Epithelial cell of esophagus (primary cell): ENCODE data around the gene NTN1.

Experiments
- DNase-seq: peaks from one replicate; pipeline ENCODE4 v3.0.0; 2010; ENCODE audit warnings: low read depth
- H3K4me3 ChIP-seq: 2 replicates; pipeline ENCODE4 v1.5.1; 2011; ENCODE audit warnings: mild to moderate bottlenecking, low read length, control low read depth
- TF ChIP-seq, protein P1 (sequence below): IDR thresholded peaks from 2 replicates; pipeline ENCODE4 v1.5.1; 2011; ENCODE audit warnings: low read depth, mild to moderate bottlenecking, low read length, control low read depth, inconsistent platforms; ENCODE audit not compliant: insufficient read depth; ENCODE audit errors: missing control alignments

NTN1 gene

GRCh38 chr17:9240659-9241370 lies 219.5 kb downstream of the NTN1 start:
- TF ChIP-seq, protein P1, sequence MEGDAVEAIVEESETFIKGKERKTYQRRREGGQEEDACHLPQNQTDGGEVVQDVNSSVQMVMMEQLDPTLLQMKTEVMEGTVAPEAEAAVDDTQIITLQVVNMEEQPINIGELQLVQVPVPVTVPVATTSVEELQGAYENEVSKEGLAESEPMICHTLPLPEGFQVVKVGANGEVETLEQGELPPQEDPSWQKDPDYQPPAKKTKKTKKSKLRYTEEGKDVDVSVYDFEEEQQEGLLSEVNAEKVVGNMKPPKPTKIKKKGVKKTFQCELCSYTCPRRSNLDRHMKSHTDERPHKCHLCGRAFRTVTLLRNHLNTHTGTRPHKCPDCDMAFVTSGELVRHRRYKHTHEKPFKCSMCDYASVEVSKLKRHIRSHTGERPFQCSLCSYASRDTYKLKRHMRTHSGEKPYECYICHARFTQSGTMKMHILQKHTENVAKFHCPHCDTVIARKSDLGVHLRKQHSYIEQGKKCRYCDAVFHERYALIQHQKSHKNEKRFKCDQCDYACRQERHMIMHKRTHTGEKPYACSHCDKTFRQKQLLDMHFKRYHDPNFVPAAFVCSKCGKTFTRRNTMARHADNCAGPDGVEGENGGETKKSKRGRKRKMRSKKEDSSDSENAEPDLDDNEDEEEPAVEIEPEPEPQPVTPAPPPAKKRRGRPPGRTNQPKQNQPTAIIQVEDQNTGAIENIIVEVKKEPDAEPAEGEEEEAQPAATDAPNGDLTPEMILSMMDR = no peak
- DNase-seq = no peak
- no peak overlapping the region for H3K4me3 ChIP-seq

GRCh38 chr17:9241371-9241712 lies 220.0 kb downstream of the NTN1 start:
- no peak overlapping the region for H3K4me3 ChIP-seq
- TF ChIP-seq, protein P1 = no peak
- no peak for DNase-seq

- H3K4me3 ChIP-seq = no peak overlapping the region
- TF ChIP-seq, protein P1 = no peak
- no peak for DNase-seq
Measured at GRCh38 chr17:9241774-9242496, 220.6 kb downstream of the NTN1 start.

DNA sequence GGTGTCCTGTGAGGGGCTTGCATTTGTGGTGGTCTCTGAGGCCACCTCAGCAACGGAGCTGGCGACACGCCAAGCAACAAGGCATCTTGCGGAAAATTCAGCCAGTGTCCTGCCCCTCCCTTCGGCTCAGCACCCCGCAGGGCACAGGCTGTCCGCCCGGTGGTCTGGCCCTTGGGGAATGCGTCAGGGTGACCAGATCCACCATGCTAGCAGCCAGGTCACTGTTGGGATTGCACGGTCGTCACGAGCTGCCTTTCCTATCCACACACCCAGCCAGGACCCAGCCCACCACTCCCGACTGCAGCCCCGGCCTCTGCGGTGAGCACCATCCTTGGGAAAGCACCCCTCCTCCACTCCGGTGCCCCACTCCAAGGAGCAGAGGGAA lies 221.2 kb downstream of the NTN1 start:
- TF ChIP-seq, protein P1 = no peak
- DNase-seq = no peak
- H3K4me3 ChIP-seq = no peak overlapping the region

DNA sequence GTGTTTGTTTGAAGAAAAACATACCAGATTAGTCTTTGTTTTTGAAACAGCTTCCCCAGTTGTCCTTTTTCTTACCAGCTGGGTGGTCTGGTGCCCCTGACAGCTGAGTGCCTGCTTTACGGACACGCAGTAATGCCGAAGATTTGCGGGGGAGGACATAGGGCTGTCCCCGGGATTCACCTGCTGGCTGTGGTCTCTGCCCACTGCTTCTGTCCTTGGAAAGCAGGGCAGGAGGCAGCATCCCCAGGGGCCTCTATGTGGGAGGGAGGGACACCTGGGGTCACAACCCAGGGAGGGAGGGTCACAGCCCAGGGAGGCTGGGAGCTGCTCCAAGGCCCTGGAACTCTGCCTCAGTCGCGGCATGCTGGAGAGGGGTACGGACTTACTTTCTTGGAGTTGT lies 221.7 kb downstream of the NTN1 start:
- DNase-seq = no peak
- H3K4me3 ChIP-seq = no peak overlapping the region
- TF ChIP-seq, protein P1 = no peak

- H3K4me3 ChIP-seq = no peak overlapping the region
- TF ChIP-seq, protein P1 = no peak
- DNase-seq = no peak
Measured at GRCh38 chr17:9244066-9245052, 223.0 kb downstream of the NTN1 start.
